GM21737 (cell line): ENCODE measurements around the gene ERH.

Experiments
- ATAC-seq: cut with Tn5 transposase; IDR thresholded peaks from one replicate; pipeline ENCODE4 v1.9.1; 2021; ENCODE audit warnings: mild to moderate bottlenecking, moderate library complexity; ENCODE audit not compliant: unreplicated experiment

The ERH gene

DNA sequence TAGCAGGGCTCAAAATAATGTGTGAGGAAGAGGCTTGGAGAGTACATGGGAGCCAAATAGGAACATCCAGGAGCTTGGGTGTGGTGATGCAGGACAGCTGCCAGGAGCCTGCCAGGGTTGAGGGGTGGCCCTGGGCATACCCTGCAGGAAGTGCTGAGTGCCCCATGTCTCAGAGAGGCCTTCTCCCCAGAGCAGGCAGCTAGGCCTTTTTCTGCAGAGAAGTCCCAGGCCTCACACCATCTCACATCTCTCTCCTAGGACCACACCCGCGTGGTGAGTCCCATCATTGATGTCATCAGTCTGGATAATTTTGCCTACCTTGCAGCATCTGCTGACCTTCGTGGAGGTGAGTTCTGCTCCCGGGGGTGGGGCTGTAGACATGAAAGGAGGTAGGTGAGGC is 66.9 kb downstream of the ERH start:
- ATAC-seq, result no peak
